ACC112 (cell line): ENCODE data around the gene ADAMTS17.
"Not testable (repeated sequence)": the region's sequence is repeated elsewhere in the genome, so short reads cannot be mapped to it uniquely, and the experiment has no call there.

ENCODE experiments used
- H2AFZ ChIP-seq: fragments of 200-600 bp; sonication (generic); one replicate; pipeline ENCODE4 v1.6.0; 2017; ENCODE audit warnings: antibody characterized with exemption, low read length; ENCODE audit not compliant: unreplicated experiment
- H3K27ac ChIP-seq: fragments of 200-600 bp; sonication (generic); 2 replicates; pipeline ENCODE4 v1.5.1; 2014; ENCODE audit warnings: low read depth, mild to moderate bottlenecking, antibody characterized with exemption, low read length, moderate library complexity
- H3K27me3 ChIP-seq: fragments of 200-600 bp; sonication (generic); 2 replicates; pipeline ENCODE4 v1.6.1; 2014; ENCODE audit warnings: mild to moderate bottlenecking, antibody characterized with exemption, low read length, moderate library complexity, mixed read lengths; ENCODE audit not compliant: insufficient read depth
- H3K36me3 ChIP-seq: fragments of 200-600 bp; sonication (generic); 2 replicates; pipeline ENCODE4 v1.6.1; 2016; ENCODE audit warnings: mild to moderate bottlenecking, antibody characterized with exemption, low read length, moderate library complexity, mixed read lengths; ENCODE audit not compliant: insufficient read depth
- H3K4me1 ChIP-seq: fragments of 200-600 bp; sonication (generic); one replicate; pipeline ENCODE4 v1.6.1; 2016; ENCODE audit warnings: low read length, mixed read lengths; ENCODE audit not compliant: insufficient read depth, unreplicated experiment, control insufficient read depth
- H3K4me3 ChIP-seq: fragments of 200-600 bp; sonication (generic); 2 replicates; pipeline ENCODE4 v1.5.1; 2014; ENCODE audit warnings: mild to moderate bottlenecking, low read depth, low read length
- H3K79me2 ChIP-seq: fragments of 200-600 bp; sonication (generic); one replicate; pipeline ENCODE4 v1.6.0; 2016; ENCODE audit warnings: low read length; ENCODE audit not compliant: control insufficient read depth, unreplicated experiment, insufficient read depth

The ADAMTS17 gene

DNA sequence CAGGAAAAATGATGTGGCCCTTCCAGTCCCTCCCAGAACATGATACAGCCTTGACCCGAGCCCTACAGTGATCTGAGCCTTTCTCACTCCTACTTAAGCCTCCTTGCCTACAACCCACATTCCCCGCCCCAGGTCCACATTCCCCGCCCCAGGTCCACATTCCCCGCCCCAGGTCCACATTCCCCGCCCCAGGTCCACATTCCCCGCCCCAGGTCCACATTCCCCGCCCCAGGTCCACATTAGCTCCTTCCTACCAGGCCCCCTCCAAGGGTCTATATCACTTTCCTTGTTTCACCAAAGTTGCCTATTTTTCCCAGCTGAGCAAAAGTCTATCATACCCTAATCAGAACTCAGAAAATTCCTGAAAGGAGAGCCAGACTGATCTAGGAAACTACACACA is 2.3 kb downstream of the ADAMTS17 start:
- peaks cover 13% of the 10 kb centered on the region for H3K27me3 ChIP-seq
- not testable (repeated sequence) for H3K4me3 ChIP-seq, H3K27ac ChIP-seq, H3K36me3 ChIP-seq, H2AFZ ChIP-seq, H3K79me2 ChIP-seq, H3K4me1 ChIP-seq

DNA sequence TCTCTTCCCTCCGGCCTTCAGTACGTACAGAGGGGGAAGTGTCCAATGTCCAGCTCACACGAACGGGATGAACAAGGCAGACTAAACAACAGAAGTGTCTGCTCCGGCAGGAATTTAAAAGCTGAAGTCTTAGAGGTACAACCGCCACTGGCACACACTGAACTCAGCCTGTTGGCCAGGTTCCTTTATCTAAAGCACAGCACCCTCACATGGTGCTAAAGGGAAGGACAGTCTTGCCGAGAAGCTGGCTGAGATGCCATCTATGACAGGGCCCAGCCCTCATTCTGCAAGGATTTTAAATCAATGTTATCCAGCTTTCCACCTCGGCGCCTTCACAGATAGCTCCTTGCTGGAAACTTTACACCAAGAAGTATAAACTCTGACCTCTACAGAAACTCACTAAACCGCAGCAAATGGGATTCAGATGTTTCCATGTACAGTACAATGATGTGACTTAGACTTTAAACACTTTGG is 2.8 kb downstream of the ADAMTS17 start:
- H3K36me3 ChIP-seq = no peaks in the 10 kb centered on the region
- no peak overlapping the region for H3K27ac ChIP-seq
- H3K27me3 ChIP-seq = peaks cover 13% of the 10 kb centered on the region
- no peak overlapping the region for H2AFZ ChIP-seq
- no peaks in the 10 kb centered on the region for H3K4me1 ChIP-seq
- H3K4me3 ChIP-seq = no peak overlapping the region
- H3K79me2 ChIP-seq = no peaks in the 10 kb centered on the region

DNA sequence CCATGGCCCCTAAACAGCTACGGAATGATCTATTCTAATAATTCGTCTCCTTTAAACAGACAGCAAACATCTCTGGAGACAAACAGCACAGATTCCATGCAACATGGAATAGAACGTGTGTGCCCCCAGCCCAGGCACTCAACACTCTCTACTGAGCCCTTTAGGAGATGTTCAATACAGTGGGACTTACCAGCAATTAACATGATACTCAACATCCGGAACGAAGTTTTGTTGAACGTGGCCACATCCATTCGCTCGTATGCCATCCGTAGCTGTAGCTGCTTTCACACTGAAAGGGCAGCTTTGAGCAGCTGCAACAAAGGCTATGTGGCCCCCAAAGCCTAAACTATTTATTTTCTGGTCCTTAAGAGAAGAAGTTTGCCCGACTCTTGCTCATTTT is 3.5 kb downstream of the ADAMTS17 start:
- no peak overlapping the region for H3K27ac ChIP-seq

DNA sequence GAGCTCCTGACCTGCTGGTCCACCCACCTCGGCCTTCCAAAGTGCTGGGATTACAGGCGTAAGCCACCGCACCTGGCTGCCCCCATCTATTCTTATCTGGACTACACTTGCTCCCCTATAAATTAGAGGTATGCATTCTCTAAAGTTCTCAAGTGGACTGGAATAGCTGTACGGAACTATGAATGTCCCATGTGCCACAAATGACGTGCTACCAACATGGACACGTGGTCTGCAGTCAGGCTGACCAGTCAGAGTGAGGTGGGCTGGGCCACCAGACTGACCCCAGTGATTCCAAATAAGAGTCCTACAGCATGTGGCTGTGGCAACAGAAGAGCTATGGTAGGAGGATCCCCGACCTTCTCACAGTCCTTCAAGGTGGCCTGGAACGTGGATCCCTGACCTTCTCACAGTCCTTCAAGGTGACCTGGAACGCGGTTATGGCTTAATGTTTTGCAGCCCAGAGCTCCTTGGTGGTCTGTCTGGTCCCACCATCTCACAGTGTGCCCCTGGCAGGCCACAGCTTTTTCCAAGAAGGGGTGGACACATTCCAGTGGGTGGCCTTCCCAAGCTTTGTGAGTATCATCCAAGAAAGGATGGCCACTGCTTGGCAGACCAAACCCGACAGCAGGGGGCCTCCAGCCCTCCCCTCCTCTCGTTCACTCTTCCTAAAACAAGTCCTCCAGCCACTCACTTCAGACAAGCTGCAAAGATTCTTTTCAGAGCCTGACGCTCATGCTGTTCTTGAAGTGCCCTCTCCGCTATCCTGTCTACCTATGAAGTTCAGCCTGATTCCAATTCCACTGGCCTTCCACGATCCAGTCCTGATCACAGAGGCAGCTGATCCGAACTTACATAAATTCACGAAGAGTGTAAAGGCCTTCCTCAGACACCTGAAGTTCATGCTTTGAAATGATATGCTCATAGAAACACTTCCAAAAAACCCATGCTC is 4.4 kb downstream of the ADAMTS17 start:
- no peak overlapping the region for H3K4me3 ChIP-seq
- peaks cover 9% of the 10 kb centered on the region for H3K27me3 ChIP-seq
- H3K36me3 ChIP-seq = no peaks in the 10 kb centered on the region
- no peaks in the 10 kb centered on the region for H3K79me2 ChIP-seq
- H2AFZ ChIP-seq = no peak overlapping the region
- no peak overlapping the region for H3K27ac ChIP-seq
- H3K4me1 ChIP-seq = no peaks in the 10 kb centered on the region

More for the DNA sequence above, 3.5 kb downstream of the ADAMTS17 start:
- Histone ChIP-seq H3K4me3 (no peak overlapping the region), H3K4me1 (no peaks in the 10 kb centered on the region), H3K79me2 (no peaks in the 10 kb centered on the region), H2AFZ (no peak overlapping the region), H3K36me3 (no peaks in the 10 kb centered on the region), H3K27me3 (peaks cover 12% of the 10 kb centered on the region)

DNA sequence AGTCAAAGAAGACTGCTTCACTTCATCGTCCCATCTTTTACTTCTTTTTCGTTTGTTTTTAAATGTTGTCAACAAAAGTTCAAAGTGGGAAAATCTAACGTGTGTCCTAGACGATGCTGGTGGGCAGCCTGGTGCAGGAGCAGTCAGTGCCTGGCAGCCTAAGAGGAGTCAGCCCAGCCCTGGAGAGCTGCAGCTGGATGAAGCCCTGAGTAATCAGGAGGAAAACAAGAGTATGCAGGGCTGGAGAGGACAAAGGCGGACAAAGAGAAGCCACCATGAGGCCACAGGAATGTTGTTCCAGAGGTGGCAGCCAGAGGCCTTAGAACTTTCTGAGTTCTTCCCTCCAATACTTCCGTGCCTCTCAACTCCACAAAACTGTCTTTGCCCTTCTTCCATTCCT is 5.7 kb downstream of the ADAMTS17 start:
- Histone ChIP-seq H3K27me3 (no peaks in the 10 kb centered on the region; the same call in 1 of the 2 replicates), H3K36me3 (no peaks in the 10 kb centered on the region), H3K4me3 (no peak overlapping the region), H3K79me2 (no peaks in the 10 kb centered on the region), H3K4me1 (no peaks in the 10 kb centered on the region), H3K27ac (no peak overlapping the region), H2AFZ (no peak overlapping the region)

DNA sequence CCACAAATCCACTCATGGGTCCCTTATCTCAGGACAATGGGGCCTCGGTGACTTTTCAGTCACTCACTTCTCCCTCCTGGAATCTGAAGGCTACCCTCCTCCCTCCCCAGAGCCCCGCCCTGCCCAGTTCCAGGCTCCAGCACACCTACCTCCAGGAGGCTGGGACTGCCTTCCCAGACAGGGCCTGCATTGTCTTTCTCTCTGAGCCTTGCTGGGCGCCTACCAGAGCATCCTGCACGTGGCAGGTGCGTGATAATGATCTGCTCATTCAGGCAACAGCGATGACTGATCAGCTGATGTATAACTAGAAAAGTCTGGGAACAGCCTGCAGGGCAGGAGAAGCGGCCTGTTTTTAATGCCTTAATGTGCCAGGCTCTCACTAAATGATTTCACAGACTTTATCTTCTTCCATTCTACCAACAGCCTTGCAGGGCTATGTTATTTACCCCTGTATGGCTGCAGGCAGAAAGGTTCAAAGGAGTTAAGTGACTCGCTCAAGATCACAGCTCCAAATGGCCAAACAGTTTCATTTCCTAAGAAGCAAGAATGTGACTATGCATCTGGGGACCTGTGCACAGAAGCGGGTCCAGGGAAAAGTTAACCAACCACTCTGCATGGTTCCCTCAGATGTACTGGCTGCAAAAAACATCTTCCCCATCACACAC is 6.3 kb downstream of the ADAMTS17 start:
- Histone ChIP-seq H3K4me1 (no peaks in the 10 kb centered on the region), H3K27ac (no peak overlapping the region), H3K36me3 (no peaks in the 10 kb centered on the region), H3K4me3 (no peak overlapping the region), H3K27me3 (no peaks in the 10 kb centered on the region; the same call in 1 of the 2 replicates), H2AFZ (no peak overlapping the region), H3K79me2 (no peaks in the 10 kb centered on the region)

DNA sequence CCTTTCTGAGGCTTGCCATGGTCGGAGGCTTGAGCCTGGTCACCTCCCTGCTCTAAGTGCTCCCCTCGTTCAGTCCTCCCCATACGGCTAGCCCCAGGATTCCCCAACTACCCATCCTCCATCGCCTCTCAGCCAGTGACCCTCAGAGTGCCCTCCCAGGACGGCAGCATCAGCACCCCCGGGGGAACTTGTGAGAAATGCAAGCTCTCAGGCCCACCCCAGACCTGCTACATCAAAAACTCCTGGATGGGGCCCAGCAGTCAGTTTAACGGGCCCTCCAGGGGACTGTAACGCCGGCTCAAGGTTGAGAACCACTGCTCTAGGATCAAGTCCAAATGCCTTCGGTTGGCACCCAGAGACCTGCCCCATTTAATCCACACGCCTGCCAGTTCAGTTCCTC is 6.9 kb downstream of the ADAMTS17 start:
- Histone ChIP-seq H2AFZ (no peak overlapping the region), H3K27me3 (no peaks in the 10 kb centered on the region; the same call in 1 of the 2 replicates), H3K4me1 (no peaks in the 10 kb centered on the region), H3K4me3 (no peak overlapping the region), H3K79me2 (no peaks in the 10 kb centered on the region), H3K36me3 (no peaks in the 10 kb centered on the region), H3K27ac (no peak overlapping the region)

DNA sequence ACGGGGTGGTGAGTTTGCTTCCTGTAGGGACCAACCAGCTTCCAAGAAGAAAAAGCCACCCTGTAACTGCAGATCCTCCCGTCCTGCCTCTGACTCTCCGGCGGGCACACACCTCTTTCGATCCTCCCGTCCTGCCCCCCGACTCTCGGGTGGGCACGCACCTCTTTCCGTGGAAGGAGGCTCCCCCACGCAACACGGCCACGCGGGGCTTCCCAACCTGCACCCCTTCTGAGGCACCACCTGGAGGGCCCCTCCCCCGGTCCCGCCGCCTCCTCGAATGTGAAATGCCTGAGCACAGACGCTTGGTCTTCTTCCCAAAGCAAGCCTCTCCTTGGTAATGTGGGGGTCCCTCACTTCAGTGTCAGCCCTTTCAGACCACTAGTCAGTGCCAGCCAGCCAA is 7.3 kb downstream of the ADAMTS17 start:
- Histone ChIP-seq H3K36me3 (no peaks in the 10 kb centered on the region), H2AFZ (no peak overlapping the region), H3K4me1 (no peaks in the 10 kb centered on the region), H3K27me3 (no peaks in the 10 kb centered on the region), H3K79me2 (no peaks in the 10 kb centered on the region), H3K27ac (no peak overlapping the region), H3K4me3 (no peak overlapping the region)

DNA sequence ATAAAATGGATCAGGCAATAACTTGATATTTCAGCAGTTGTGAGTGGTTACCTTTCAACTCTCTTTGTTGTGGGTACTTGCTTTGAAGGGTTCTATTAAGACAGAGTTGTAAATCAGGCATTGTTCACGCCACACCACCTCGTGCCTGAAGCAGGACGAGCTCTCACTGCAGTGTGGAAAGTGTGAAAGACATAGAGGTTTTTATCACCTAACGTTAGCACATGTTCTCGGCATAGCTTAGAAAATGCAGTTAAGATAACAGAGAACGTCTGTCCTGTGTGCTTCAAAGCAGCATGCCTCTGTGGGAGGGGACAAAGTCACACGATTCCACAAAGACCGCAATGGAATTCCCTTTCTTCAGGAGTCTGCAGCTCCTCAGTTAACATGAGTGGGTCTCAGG is 7.8 kb downstream of the ADAMTS17 start:
- no peak overlapping the region for H2AFZ ChIP-seq
- H3K79me2 ChIP-seq = no peaks in the 10 kb centered on the region
- H3K27me3 ChIP-seq = no peaks in the 10 kb centered on the region
- no peaks in the 10 kb centered on the region for H3K36me3 ChIP-seq
- no peak overlapping the region for H3K4me3 ChIP-seq
- H3K4me1 ChIP-seq = no peaks in the 10 kb centered on the region
- no peak overlapping the region for H3K27ac ChIP-seq

DNA sequence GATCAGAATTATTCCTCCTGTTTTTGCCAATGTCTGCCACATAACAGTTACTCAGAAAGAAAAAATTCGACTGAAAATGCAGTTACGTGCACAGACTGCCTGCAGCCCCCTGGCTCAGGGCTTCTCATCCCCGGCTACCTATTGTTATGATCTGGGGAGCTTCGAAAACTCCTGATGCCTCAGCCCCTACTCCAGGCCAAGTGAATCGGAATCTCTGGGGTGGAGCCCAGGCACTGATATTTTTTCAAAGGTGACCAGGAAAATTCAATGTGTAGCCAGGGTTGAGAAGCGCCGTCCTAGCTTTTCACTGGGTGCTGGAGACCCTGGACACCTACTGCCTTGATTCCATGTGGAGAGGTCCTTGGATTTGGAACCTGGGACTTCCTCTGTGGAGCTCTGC is 8.5 kb downstream of the ADAMTS17 start:
- no peaks in the 10 kb centered on the region for H3K4me1 ChIP-seq

DNA sequence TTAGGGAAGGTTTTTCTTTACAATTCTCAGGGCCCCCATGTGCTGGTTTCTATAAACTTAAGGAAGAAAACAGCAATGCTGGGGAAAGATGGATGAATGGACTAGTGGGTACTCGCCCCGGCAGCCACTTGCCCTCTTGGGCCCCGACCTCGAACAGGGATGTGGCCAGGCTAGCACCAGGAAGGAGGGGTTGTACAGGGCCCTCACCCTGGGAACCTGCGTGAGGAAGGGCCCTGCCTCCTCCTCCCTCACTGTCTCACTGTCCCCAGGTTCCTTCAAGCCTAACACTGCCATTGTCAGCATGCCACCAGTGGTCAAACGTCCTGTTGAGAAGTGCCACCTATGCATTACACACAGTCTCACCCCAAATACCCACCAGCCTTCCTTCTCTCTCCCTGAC is 9.1 kb downstream of the ADAMTS17 start:
- H3K27ac ChIP-seq = no peak overlapping the region
- no peaks in the 10 kb centered on the region for H3K79me2 ChIP-seq
- H3K4me3 ChIP-seq = no peak overlapping the region
- H3K27me3 ChIP-seq = no peaks in the 10 kb centered on the region
- H2AFZ ChIP-seq = no peak overlapping the region
- H3K36me3 ChIP-seq = no peaks in the 10 kb centered on the region
- no peaks in the 10 kb centered on the region for H3K4me1 ChIP-seq

More for the DNA sequence above, 8.5 kb downstream of the ADAMTS17 start:
- Histone ChIP-seq H3K4me3 (no peak overlapping the region), H3K79me2 (no peaks in the 10 kb centered on the region), H3K27me3 (no peaks in the 10 kb centered on the region), H3K27ac (no peak overlapping the region), H3K36me3 (no peaks in the 10 kb centered on the region), H2AFZ (no peak overlapping the region)
